PC-9 (cell line): ENCODE data around the gene IGF2BP2.

Experiments used
- CTCF ChIP-seq: fragments of 200-600 bp; sonication (generic); conservative IDR thresholded peaks from 2 replicates; pipeline ENCODE4 v1.6.1; 2017; ENCODE audit warnings: mixed run types, antibody characterized with exemption, mild to moderate bottlenecking, moderate library complexity
- EZH2 ChIP-seq: fragments of 200-600 bp; sonication (generic); IDR thresholded peaks from 2 replicates; pipeline ENCODE4 v1.8.0; 2017; ENCODE audit warnings: antibody characterized with exemption, low read depth

GRCh38 chr3:185658943-185659342 lies 165.9 kb downstream of the IGF2BP2 start:
- no peak for TF ChIP-seq CTCF
- TF ChIP-seq EZH2 = no peak
